BE2C (cell line): ENCODE data around the gene ADGRG2.

ENCODE experiments used
- DNase-seq: peaks from one replicate; pipeline ENCODE4 v3.0.0-alpha.2; 2020
- H3K27me3 ChIP-seq: fragments of 250-450 bp; sonication (Bioruptor Pico); 2 replicates; pipeline ENCODE4 v1.5.1; 2020; ENCODE audit warnings: mild to moderate bottlenecking
- H3K36me3 ChIP-seq: fragments of 250-450 bp; sonication (Bioruptor Pico); 2 replicates; pipeline ENCODE4 v1.5.1; 2020; ENCODE audit warnings: mild to moderate bottlenecking
- H3K4me1 ChIP-seq: fragments of 250-450 bp; sonication (Bioruptor Pico); 2 replicates; pipeline ENCODE4 v1.5.1; 2020
- H3K4me3 ChIP-seq: 2 replicates; pipeline ENCODE4 v1.5.1; 2011; ENCODE audit warnings: low read depth, low read length
- H3K9me3 ChIP-seq: fragments of 250-450 bp; sonication (Bioruptor Pico); 2 replicates; pipeline ENCODE4 v1.5.1; 2020
- TF ChIP-seq, protein P1 (sequence below): IDR thresholded peaks from 2 replicates; pipeline ENCODE4 v1.5.1; 2012; ENCODE audit warnings: mild to moderate bottlenecking, low read depth, low read length

ADGRG2 gene

GRCh38 chrX:18966624-18967023 is 155.6 kb downstream of the ADGRG2 start:
- Histone ChIP-seq H3K36me3 (no peaks in the 10 kb centered on the region), H3K9me3 (no peaks in the 10 kb centered on the region), H3K27me3 (no peaks in the 10 kb centered on the region), H3K4me1 (no peaks in the 10 kb centered on the region), H3K4me3 (no peak overlapping the region)
- no peak for DNase-seq
- TF ChIP-seq, protein P1, sequence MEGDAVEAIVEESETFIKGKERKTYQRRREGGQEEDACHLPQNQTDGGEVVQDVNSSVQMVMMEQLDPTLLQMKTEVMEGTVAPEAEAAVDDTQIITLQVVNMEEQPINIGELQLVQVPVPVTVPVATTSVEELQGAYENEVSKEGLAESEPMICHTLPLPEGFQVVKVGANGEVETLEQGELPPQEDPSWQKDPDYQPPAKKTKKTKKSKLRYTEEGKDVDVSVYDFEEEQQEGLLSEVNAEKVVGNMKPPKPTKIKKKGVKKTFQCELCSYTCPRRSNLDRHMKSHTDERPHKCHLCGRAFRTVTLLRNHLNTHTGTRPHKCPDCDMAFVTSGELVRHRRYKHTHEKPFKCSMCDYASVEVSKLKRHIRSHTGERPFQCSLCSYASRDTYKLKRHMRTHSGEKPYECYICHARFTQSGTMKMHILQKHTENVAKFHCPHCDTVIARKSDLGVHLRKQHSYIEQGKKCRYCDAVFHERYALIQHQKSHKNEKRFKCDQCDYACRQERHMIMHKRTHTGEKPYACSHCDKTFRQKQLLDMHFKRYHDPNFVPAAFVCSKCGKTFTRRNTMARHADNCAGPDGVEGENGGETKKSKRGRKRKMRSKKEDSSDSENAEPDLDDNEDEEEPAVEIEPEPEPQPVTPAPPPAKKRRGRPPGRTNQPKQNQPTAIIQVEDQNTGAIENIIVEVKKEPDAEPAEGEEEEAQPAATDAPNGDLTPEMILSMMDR: no peak

GRCh38 chrX:18964901-18965300 is 157.4 kb downstream of the ADGRG2 start:
- H3K4me3 ChIP-seq: no peak overlapping the region
- no peaks in the 10 kb centered on the region for H3K27me3 ChIP-seq
- DNase-seq: no peak
- H3K36me3 ChIP-seq: no peaks in the 10 kb centered on the region
- H3K9me3 ChIP-seq: no peaks in the 10 kb centered on the region
- H3K4me1 ChIP-seq: no peaks in the 10 kb centered on the region
- TF ChIP-seq, protein P1: no peak

DNA sequence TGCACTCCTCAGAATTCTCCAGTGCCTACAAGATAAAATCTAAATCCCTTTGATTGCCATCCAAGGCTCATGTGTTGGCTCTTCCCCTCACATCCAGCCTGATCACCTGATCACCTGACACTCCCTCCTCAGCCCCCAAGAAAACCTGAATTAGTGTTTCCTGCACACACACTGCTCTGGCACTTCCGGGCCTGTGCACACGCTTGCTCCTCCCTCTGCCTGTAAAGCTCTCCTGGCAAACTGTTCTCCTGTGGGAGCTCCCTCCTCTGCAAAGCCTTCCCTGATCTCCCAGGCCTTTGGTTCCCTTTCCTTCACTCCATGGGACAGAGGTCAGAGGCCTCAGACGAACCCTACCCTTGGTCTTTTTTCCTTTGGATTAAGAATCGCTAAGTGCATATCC is 158.2 kb downstream of the ADGRG2 start:
- Histone ChIP-seq H3K9me3 (no peaks in the 10 kb centered on the region), H3K27me3 (no peaks in the 10 kb centered on the region), H3K4me3 (no peak overlapping the region), H3K4me1 (no peaks in the 10 kb centered on the region), H3K36me3 (no peaks in the 10 kb centered on the region)
- TF ChIP-seq, protein P1: no peak
- no peak for DNase-seq

GRCh38 chrX:18962329-18962728 is 159.9 kb downstream of the ADGRG2 start:
- Histone ChIP-seq H3K27me3 (no peaks in the 10 kb centered on the region), H3K4me1 (no peaks in the 10 kb centered on the region), H3K9me3 (no peaks in the 10 kb centered on the region), H3K36me3 (no peaks in the 10 kb centered on the region), H3K4me3 (no peak overlapping the region)
- TF ChIP-seq, protein P1: no peak
- no peak for DNase-seq

GRCh38 chrX:18961686-18962085 is 160.6 kb downstream of the ADGRG2 start:
- no peaks in the 10 kb centered on the region for H3K27me3 ChIP-seq
- H3K4me1 ChIP-seq: no peaks in the 10 kb centered on the region
- TF ChIP-seq, protein P1: no peak
- no peaks in the 10 kb centered on the region for H3K36me3 ChIP-seq
- H3K4me3 ChIP-seq: no peak overlapping the region
- no peak for DNase-seq
- H3K9me3 ChIP-seq: no peaks in the 10 kb centered on the region

- TF ChIP-seq, protein P1: no peak
- Histone ChIP-seq H3K27me3 (no peaks in the 10 kb centered on the region), H3K9me3 (no peaks in the 10 kb centered on the region), H3K36me3 (no peaks in the 10 kb centered on the region), H3K4me3 (no peak overlapping the region), H3K4me1 (no peaks in the 10 kb centered on the region)
- no peak for DNase-seq
Observed at GRCh38 chrX:18956303-18957032, 165.8 kb downstream of the ADGRG2 start.
